Neural cell (in vitro differentiated cells): ENCODE data around the gene KRT39.

ENCODE experiments used
- CTCF ChIP-seq: fragments of 450-650 bp; IDR thresholded peaks from 2 replicates; pipeline ENCODE4 v1.5.1; 2014; ENCODE audit warnings: antibody characterized with exemption, mild to moderate bottlenecking, moderate library complexity; ENCODE audit not compliant: poor library complexity, severe bottlenecking
- EP300 ChIP-seq: fragments of 450-650 bp; conservative IDR thresholded peaks from 2 replicates; pipeline ENCODE4 v1.6.1; 2014; ENCODE audit warnings: antibody characterized with exemption, mild to moderate bottlenecking, moderate library complexity; ENCODE audit not compliant: poor library complexity, severe bottlenecking
- EZH2 ChIP-seq: fragments of 200-600, 300-800 bp; shearing (Covaris generic), sonication (generic); IDR thresholded peaks from 2 replicates; pipeline ENCODE4 v1.6.1; 2014; ENCODE audit warnings: antibody characterized with exemption, low read length, borderline replicate concordance, mild to moderate bottlenecking; ENCODE audit not compliant: insufficient read depth, poor library complexity, severe bottlenecking
- POLR2AphosphoS5 ChIP-seq: IDR thresholded peaks from 2 replicates; pipeline ENCODE4 v1.6.1; 2012
- RAD21 ChIP-seq: fragments of 450-650 bp; conservative IDR thresholded peaks from 2 replicates; pipeline ENCODE4 v1.6.1; 2014; ENCODE audit warnings: antibody characterized with exemption, mild to moderate bottlenecking, moderate library complexity
- REST ChIP-seq: IDR thresholded peaks from 2 replicates; pipeline ENCODE4 v1.6.1; 2012; ENCODE audit warnings: borderline replicate concordance

- no peak for TF ChIP-seq CTCF
- TF ChIP-seq EZH2: no peak
- no peak for TF ChIP-seq RAD21
- TF ChIP-seq EP300: no peak
- TF ChIP-seq POLR2AphosphoS5: no peak
- TF ChIP-seq REST: no peak
Measured at GRCh38 chr17:40949418-40949817, 17.3 kb downstream of the KRT39 start.
